Panc1 (cell line): ENCODE data around the gene ANKMY1. TPM values are rescaled to one million over a fixed set of nuclear protein-coding genes. Genes with fewer than 3 reads are reported as not detected.

Source experiments
- ATAC-seq: fragments of 200-7000 bp; cut with Tn5 transposase; 2 replicates; pipeline ENCODE4 v1.9.1; 2020; ENCODE audit warnings: mild to moderate bottlenecking, moderate library complexity
- BruUV-seq: library from RNA; stranded (reverse); fragments of 400-500 nt; replicated peaks from 2 replicates; lab custom pipeline; 2021; lab: Mats Ljungman, UMichigan
- CTCF ChIA-PET: fragments of 300-600 bp; sonication (Branson Sonifier 250); formaldehyde crosslinking; loops from one replicate; lab custom pipeline; 2022; ENCODE audit warnings: antibody characterized with exemption; lab: Charles Lee
- POLR2A ChIA-PET: fragments of 300-600 bp; sonication (Branson Sonifier 250); formaldehyde crosslinking; loops from one replicate; lab custom pipeline; 2022; ENCODE audit warnings: antibody characterized with exemption; lab: Charles Lee
- DNase-seq: peaks from one replicate; pipeline ENCODE4 v3.0.0-alpha.2; 2010; ENCODE audit warnings: low read depth, low spot score
- H3K27ac ChIP-seq: 2 replicates; pipeline ENCODE4 v1.5.1; 2011; ENCODE audit warnings: mild to moderate bottlenecking, low read length, inconsistent platforms
- H3K27me3 ChIP-seq: fragments of 200-500 bp; sonication (Bioruptor generic); 2 replicates; pipeline ENCODE4 v1.6.0; 2014; ENCODE audit warnings: low read length, inconsistent platforms; ENCODE audit not compliant: control insufficient read depth, insufficient read depth
- H3K36me3 ChIP-seq: fragments of 200-500 bp; sonication (Bioruptor generic); 2 replicates; pipeline ENCODE4 v1.5.1; 2014; ENCODE audit warnings: inconsistent platforms, mild to moderate bottlenecking, low read length, moderate library complexity; ENCODE audit not compliant: control insufficient read depth, insufficient read depth
- H3K4me1 ChIP-seq: 2 replicates; pipeline ENCODE4 v1.5.1; 2011; ENCODE audit warnings: inconsistent platforms, mild to moderate bottlenecking, low read length, moderate library complexity; ENCODE audit not compliant: control insufficient read depth, insufficient read depth
- H3K4me3 ChIP-seq, 2 experiments: 2 replicates each; pipeline ENCODE4 v1.5.1; 2011 to 2012; ENCODE audit warnings: low read depth in 2 of 2, low read length in 2 of 2, mild to moderate bottlenecking in 2 of 2, inconsistent platforms in 1 of 2, moderate library complexity in 1 of 2
- H3K9me3 ChIP-seq: fragments of 200-500 bp; sonication (Bioruptor generic); 2 replicates; pipeline ENCODE4 v1.5.1; 2014; ENCODE audit warnings: low read depth, mild to moderate bottlenecking, inconsistent platforms, low read length, moderate library complexity; ENCODE audit not compliant: control insufficient read depth, insufficient read depth
- POLR2AphosphoS5 ChIP-seq: IDR thresholded peaks from 2 replicates; pipeline ENCODE4 v1.6.1; 2012; ENCODE audit warnings: mild to moderate bottlenecking, low read depth, low read length, moderate library complexity
- SIN3A ChIP-seq: IDR thresholded peaks from 2 replicates; pipeline ENCODE4 v1.6.1; 2012; ENCODE audit warnings: low read depth, mild to moderate bottlenecking, low read length, moderate library complexity, borderline replicate concordance; ENCODE audit not compliant: insufficient read depth
- TCF7L2 ChIP-seq: IDR thresholded peaks from 2 replicates; pipeline ENCODE4 v1.6.1; 2011; ENCODE audit warnings: mild to moderate bottlenecking, low read depth, low read length, inconsistent platforms
- in situ Hi-C: cut with HindIII; loops from 2 replicates; pipeline ENCODE4 v1.10.0; 2016; ENCODE audit warnings: low sequenced_read_pairs, low pct_unique_long_range_greater_than_20kb
- intact Hi-C: fragments of 100-400 bp; cut with micrococcal nuclease; formaldehyde crosslinking; loops from one replicate; pipeline ENCODE4 v1.10.0; 2022; ENCODE audit not compliant: unreplicated experiment
- total RNA-seq: library from RNA; stranded (reverse); gene quantifications from one replicate; pipeline ENCODE4 v1.2.1, GENCODE V29; 2021; ENCODE audit not compliant: unreplicated experiment
- TF ChIP-seq, protein P1 (sequence below), 2 experiments: IDR thresholded peaks; 2 replicates each; pipeline ENCODE4 v1.6.1; 2011 to 2012; ENCODE audit warnings: low read depth in 2 of 2, control low read depth in 1 of 2, low read length in 1 of 2, mild to moderate bottlenecking in 1 of 2, moderate library complexity in 1 of 2; ENCODE audit not compliant: insufficient read depth in 1 of 2
- TF ChIP-seq, protein P2 (sequence below): fragments of 450-650 bp; IDR thresholded peaks from 2 replicates; pipeline ENCODE4 v1.5.1; 2017; ENCODE audit warnings: mild to moderate bottlenecking

ANKMY1 gene
- total RNA-seq, 1 experiment from 2014 or later = 19.5 TPM

- H3K4me3 ChIP-seq = no peak overlapping the region
- ChIA-PET POLR2A (no interaction called here), CTCF (no interaction called here)
- intact Hi-C loops = no loop called here
- no peaks in the 10 kb centered on the region; the same call in 1 of the 2 replicates for H3K36me3 ChIP-seq
- no peaks in the 10 kb centered on the region for H3K9me3 ChIP-seq
- no peak for DNase-seq
- in situ Hi-C loops = no loop called here
- no peaks in the 10 kb centered on the region for H3K27me3 ChIP-seq
- 0 out of 2 replicates have a peak, but pooled peaks have one; percentile 3 for ATAC-seq
- TF ChIP-seq TCF7L2 = no peak
- no peak for TF ChIP-seq POLR2AphosphoS5
- TF ChIP-seq, protein P1, sequence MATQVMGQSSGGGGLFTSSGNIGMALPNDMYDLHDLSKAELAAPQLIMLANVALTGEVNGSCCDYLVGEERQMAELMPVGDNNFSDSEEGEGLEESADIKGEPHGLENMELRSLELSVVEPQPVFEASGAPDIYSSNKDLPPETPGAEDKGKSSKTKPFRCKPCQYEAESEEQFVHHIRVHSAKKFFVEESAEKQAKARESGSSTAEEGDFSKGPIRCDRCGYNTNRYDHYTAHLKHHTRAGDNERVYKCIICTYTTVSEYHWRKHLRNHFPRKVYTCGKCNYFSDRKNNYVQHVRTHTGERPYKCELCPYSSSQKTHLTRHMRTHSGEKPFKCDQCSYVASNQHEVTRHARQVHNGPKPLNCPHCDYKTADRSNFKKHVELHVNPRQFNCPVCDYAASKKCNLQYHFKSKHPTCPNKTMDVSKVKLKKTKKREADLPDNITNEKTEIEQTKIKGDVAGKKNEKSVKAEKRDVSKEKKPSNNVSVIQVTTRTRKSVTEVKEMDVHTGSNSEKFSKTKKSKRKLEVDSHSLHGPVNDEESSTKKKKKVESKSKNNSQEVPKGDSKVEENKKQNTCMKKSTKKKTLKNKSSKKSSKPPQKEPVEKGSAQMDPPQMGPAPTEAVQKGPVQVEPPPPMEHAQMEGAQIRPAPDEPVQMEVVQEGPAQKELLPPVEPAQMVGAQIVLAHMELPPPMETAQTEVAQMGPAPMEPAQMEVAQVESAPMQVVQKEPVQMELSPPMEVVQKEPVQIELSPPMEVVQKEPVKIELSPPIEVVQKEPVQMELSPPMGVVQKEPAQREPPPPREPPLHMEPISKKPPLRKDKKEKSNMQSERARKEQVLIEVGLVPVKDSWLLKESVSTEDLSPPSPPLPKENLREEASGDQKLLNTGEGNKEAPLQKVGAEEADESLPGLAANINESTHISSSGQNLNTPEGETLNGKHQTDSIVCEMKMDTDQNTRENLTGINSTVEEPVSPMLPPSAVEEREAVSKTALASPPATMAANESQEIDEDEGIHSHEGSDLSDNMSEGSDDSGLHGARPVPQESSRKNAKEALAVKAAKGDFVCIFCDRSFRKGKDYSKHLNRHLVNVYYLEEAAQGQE (IDR thresholded peaks at IDR 0.05; ENCODE audit: insufficient read depth in 1 of 2, low read depth in 2 of 2, low read length in 1 of 2) = no peak
- H3K27ac ChIP-seq = no peak overlapping the region
- H3K4me1 ChIP-seq = no peaks in the 10 kb centered on the region
- no TSS peak for BruUV-seq
Observed at GRCh38 chr2:240467149-240467642, 90.6 kb downstream of the ANKMY1 start.

DNA sequence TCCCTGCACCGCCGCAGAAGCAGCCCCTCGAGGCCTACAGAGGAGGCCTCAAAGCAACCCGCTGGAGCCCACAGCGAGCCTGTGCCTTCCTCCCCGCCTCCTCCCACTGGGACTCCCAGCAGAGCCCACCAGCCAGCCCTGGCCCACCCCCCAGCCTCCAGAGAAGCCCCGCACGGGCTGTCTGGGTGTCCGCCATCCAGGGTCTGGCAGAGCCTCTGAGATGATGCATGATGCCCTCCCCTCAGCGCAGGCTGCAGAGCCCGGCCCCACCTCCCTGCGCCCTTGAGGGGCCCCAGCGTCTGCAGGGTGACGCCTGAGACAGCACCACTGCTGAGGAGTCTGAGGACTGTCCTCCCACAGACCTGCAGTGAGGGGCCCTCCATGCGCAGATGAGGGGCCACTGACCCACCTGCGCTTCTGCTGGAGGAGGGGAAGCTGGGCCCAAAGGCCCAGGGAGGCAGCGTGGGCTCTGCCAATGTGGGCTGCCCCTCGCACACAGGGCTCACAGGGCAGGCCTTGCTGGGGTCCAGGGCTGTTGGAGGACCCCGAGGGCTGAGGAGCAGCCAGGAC is 91.1 kb downstream of the ANKMY1 start:
- BruUV-seq = no TSS peak
- intact Hi-C loops (no loop called here), in situ Hi-C loops (no loop called here)
- Histone ChIP-seq H3K4me3 (no peak overlapping the region), H3K36me3 (no peaks in the 10 kb centered on the region; the same call in 1 of the 2 replicates), H3K4me1 (no peaks in the 10 kb centered on the region), H3K27ac (no peak overlapping the region), H3K27me3 (no peaks in the 10 kb centered on the region), H3K9me3 (no peaks in the 10 kb centered on the region)
- ATAC-seq (0 out of 2 replicates have a peak, but pooled peaks have one; percentile 2), DNase-seq (no peak)
- ChIA-PET CTCF (no interaction called here), POLR2A (no interaction called here)
- TF ChIP-seq POLR2AphosphoS5 = no peak
- TF ChIP-seq, protein P2, sequence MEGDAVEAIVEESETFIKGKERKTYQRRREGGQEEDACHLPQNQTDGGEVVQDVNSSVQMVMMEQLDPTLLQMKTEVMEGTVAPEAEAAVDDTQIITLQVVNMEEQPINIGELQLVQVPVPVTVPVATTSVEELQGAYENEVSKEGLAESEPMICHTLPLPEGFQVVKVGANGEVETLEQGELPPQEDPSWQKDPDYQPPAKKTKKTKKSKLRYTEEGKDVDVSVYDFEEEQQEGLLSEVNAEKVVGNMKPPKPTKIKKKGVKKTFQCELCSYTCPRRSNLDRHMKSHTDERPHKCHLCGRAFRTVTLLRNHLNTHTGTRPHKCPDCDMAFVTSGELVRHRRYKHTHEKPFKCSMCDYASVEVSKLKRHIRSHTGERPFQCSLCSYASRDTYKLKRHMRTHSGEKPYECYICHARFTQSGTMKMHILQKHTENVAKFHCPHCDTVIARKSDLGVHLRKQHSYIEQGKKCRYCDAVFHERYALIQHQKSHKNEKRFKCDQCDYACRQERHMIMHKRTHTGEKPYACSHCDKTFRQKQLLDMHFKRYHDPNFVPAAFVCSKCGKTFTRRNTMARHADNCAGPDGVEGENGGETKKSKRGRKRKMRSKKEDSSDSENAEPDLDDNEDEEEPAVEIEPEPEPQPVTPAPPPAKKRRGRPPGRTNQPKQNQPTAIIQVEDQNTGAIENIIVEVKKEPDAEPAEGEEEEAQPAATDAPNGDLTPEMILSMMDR = no peak
- TF ChIP-seq, protein P1 (IDR thresholded peaks at IDR 0.05; ENCODE audit: insufficient read depth in 1 of 2, low read depth in 2 of 2, low read length in 1 of 2) = no peak
- TF ChIP-seq SIN3A = no peak
- TF ChIP-seq TCF7L2 = no peak
